ENCODE results near the gene PTPRF.

GRCh38 chr1:43592051-43592665 is 61.5 kb downstream of the PTPRF start:
- no peak for TF ChIP-seq CTCF (IDR thresholded peaks at IDR 0.05)
- TF ChIP-seq ZFX (IDR thresholded peaks at IDR 0.05; ENCODE audit: borderline replicate concordance): no peak

All from 22Rv1 (cell line).